Kidney epithelial cell (primary cell): ENCODE results near the gene CTNNA3. TPM values are rescaled to one million over a fixed set of nuclear protein-coding genes. Genes with fewer than 3 reads are reported as not detected.

Source experiments
- DNase-seq: peaks from one replicate; pipeline ENCODE4 v3.0.0-alpha.2; 2010; ENCODE audit warnings: low read depth
- H3K27me3 ChIP-seq: 2 replicates; pipeline ENCODE4 v1.6.0; 2011; ENCODE audit warnings: low read length; ENCODE audit not compliant: control insufficient read depth, insufficient read depth
- H3K36me3 ChIP-seq: 2 replicates; pipeline ENCODE4 v1.5.1; 2011; ENCODE audit warnings: low read length; ENCODE audit not compliant: control insufficient read depth, insufficient read depth
- H3K4me3 ChIP-seq: 2 replicates; pipeline ENCODE4 v1.5.1; 2011; ENCODE audit warnings: low read depth, mild to moderate bottlenecking, control low read depth, low read length
- total RNA-seq: library from RNA; depleted of rRNA; stranded (reverse); fragments of >200 nt; gene quantifications from 2 replicates; pipeline ENCODE4 v1.2.3, GENCODE V29; 2015
- TF ChIP-seq, protein P1 (sequence below): IDR thresholded peaks from 2 replicates; pipeline ENCODE4 v1.5.1; 2011; ENCODE audit warnings: mild to moderate bottlenecking, moderate library complexity, low read length, control low read depth, inconsistent platforms; ENCODE audit not compliant: insufficient read depth, poor library complexity, severe bottlenecking

CTNNA3 gene
- total RNA-seq, 1 donor from 2014 or later, result 0.79 TPM

DNA sequence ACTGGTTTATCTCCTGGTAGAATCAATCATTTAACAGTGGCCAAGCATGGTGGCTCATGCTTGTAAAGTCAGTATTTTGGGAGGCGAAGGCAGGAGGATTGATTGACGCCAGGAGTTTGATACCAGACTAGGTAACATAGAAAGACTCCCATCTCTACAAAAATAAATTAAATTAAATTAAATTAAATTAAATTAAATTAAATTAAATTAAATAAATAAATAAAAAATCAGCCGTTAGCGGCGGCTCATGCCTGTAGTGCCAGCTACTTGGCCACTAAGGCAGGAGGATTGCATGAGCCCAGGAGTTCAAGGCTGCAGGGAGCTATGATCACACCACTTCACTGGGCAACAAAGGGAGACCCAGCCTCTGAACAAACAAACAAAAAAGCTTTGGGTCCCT lies 427.8 kb downstream of the CTNNA3 start:
- Histone ChIP-seq H3K27me3 (no peaks in the 10 kb centered on the region), H3K36me3 (no peaks in the 10 kb centered on the region), H3K4me3 (no peak overlapping the region)
- DNase-seq, result no peak
- TF ChIP-seq, protein P1, sequence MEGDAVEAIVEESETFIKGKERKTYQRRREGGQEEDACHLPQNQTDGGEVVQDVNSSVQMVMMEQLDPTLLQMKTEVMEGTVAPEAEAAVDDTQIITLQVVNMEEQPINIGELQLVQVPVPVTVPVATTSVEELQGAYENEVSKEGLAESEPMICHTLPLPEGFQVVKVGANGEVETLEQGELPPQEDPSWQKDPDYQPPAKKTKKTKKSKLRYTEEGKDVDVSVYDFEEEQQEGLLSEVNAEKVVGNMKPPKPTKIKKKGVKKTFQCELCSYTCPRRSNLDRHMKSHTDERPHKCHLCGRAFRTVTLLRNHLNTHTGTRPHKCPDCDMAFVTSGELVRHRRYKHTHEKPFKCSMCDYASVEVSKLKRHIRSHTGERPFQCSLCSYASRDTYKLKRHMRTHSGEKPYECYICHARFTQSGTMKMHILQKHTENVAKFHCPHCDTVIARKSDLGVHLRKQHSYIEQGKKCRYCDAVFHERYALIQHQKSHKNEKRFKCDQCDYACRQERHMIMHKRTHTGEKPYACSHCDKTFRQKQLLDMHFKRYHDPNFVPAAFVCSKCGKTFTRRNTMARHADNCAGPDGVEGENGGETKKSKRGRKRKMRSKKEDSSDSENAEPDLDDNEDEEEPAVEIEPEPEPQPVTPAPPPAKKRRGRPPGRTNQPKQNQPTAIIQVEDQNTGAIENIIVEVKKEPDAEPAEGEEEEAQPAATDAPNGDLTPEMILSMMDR, result no peak

- TF ChIP-seq, protein P1, result no peak
- no peak for DNase-seq
- Histone ChIP-seq H3K36me3 (no peaks in the 10 kb centered on the region), H3K4me3 (no peak overlapping the region), H3K27me3 (no peaks in the 10 kb centered on the region)
Observed at GRCh38 chr10:67262675-67263074, 433.3 kb downstream of the CTNNA3 start.

DNA sequence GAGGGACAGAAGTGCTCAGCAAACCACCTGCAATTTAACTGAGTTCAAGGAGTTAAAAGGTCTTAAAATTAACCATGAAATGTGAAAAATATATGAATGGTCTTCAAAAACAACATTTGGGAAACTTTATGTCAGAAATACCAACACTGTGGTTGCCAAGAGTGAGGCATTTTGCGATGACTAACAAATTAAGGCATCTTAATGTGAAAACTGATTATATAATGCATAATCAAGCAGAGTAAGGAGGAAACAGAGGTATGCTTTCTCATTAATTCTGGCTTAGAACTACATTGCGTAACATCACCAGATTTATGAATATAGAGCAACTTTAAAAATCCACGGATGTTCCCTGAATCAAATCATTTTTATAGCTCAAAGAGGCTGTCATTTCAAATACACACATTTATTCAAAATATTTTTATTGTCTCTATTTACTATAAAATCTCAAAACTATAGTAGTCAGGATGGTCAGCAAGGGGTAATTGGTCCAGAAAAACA lies 434.6 kb downstream of the CTNNA3 start:
- Histone ChIP-seq H3K36me3 (no peaks in the 10 kb centered on the region), H3K27me3 (no peaks in the 10 kb centered on the region), H3K4me3 (no peak overlapping the region)
- TF ChIP-seq, protein P1, result no peak
- no peak for DNase-seq

- peak; percentile 12 for DNase-seq
- Histone ChIP-seq H3K27me3 (no peaks in the 10 kb centered on the region), H3K36me3 (no peaks in the 10 kb centered on the region), H3K4me3 (no peak overlapping the region)
- TF ChIP-seq, protein P1, result no peak
Observed at GRCh38 chr10:67259319-67259929, 436.6 kb downstream of the CTNNA3 start.

DNA sequence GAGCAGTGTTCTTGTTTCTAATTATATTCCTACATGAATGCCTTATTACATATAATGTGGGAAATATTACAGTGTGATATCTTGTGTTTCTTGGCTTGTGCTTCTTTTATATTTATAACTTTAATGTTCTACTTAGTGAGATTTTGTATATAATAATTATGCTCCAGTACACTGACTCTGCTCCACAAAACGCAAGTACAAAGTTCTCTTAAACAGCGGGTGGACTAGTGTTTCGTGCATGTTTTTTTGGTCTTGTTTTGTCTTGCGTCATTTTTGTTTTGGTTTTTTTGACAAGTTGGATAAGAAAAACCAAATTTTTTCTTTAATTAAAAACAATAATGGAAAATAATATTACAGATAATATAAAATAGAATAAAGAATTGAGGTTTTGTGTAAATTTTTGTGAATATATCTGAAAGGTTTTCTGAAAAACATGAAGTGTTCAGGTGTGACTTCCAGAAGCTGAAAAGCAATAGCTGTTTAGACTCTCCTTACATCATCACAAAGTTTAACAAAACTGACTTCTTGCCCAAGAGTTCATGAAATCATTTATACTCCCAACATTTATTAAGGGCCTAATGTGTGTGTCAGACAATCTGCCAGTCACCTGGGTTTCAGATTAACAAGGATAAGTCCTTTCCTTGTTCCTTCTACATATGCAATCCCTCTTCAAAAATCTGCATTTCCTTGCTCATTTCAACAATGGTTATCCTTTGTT lies 438.4 kb downstream of the CTNNA3 start:
- TF ChIP-seq, protein P1, result no peak
- H3K4me3 ChIP-seq, result no peak overlapping the region
- no peak for DNase-seq
- no peaks in the 10 kb centered on the region for H3K36me3 ChIP-seq
- H3K27me3 ChIP-seq, result no peaks in the 10 kb centered on the region

GRCh38 chr10:67257018-67257417 lies 439.0 kb downstream of the CTNNA3 start:
- TF ChIP-seq, protein P1, result no peak
- H3K36me3 ChIP-seq, result no peaks in the 10 kb centered on the region
- no peak overlapping the region for H3K4me3 ChIP-seq
- no peaks in the 10 kb centered on the region for H3K27me3 ChIP-seq
- DNase-seq, result peak; percentile 1
